HG03025 (cell line): ENCODE results near the gene DEFB123.
"Not testable (repeated sequence)": the region's sequence is repeated elsewhere in the genome, so short reads cannot be mapped to it uniquely, and the experiment has no call there.

ENCODE experiments used
- ATAC-seq: cut with Tn5 transposase; IDR thresholded peaks from one replicate; pipeline ENCODE4 v1.9.1; 2021; ENCODE audit warnings: mild to moderate bottlenecking, moderate library complexity; ENCODE audit not compliant: unreplicated experiment, low FRiP score

DEFB123 gene

GRCh38 chr20:31440012-31440659 lies at the start of gene DEFB123:
Gene DEFB123 (plus strand): TSS chr20:31440632. CDS start chr20:31440699, 67 bp downstream.
- no peak for ATAC-seq

GRCh38 chr20:31392836-31393235 lies 47.6 kb upstream of the DEFB123 start:
- ATAC-seq: no peak

- no peak for ATAC-seq
These were observed 45.5 kb upstream of the DEFB123 start for GRCh38 chr20:31394900-31395299.

- ATAC-seq: no peak
These were observed 36.5 kb upstream of the DEFB123 start for GRCh38 chr20:31403886-31404285.

GRCh38 chr20:31406115-31406514 lies 34.3 kb upstream of the DEFB123 start, which contains the start of gene DEFB121:
Gene DEFB121 (minus strand): TSS chr20:31406215. CDS start chr20:31406152, 63 bp downstream.
- ATAC-seq: no peak

GRCh38 chr20:31410011-31410410 lies 30.4 kb upstream of the DEFB123 start:
- ATAC-seq: no peak

- no peak for ATAC-seq
These were observed 26.1 kb upstream of the DEFB123 start for GRCh38 chr20:31414381-31414780.

- no peak for ATAC-seq
These were observed 24.8 kb upstream of the DEFB123 start for GRCh38 chr20:31415653-31416052.

GRCh38 chr20:31418307-31418706 lies 22.1 kb upstream of the DEFB123 start:
- no peak for ATAC-seq

- no peak for ATAC-seq
These were observed 14.6 kb upstream of the DEFB123 start for GRCh38 chr20:31425797-31426196.

- ATAC-seq: not testable (repeated sequence)
These were observed 13.4 kb upstream of the DEFB123 start for GRCh38 chr20:31426891-31427551.

- not testable (repeated sequence) for ATAC-seq
These were observed 12.9 kb upstream of the DEFB123 start for GRCh38 chr20:31427576-31427975.

GRCh38 chr20:31430568-31431115 lies 9.8 kb upstream of the DEFB123 start:
- ATAC-seq: no peak

- ATAC-seq: no peak
These were observed 5.8 kb downstream of the DEFB123 start for GRCh38 chr20:31446084-31446819.

- ATAC-seq: no peak
These were observed 9.3 kb downstream of the DEFB123 start for GRCh38 chr20:31449511-31450414.

GRCh38 chr20:31452575-31452974 lies 12.1 kb downstream of the DEFB123 start:
- ATAC-seq: no peak

GRCh38 chr20:31454361-31454760 lies 13.9 kb downstream of the DEFB123 start:
- no peak for ATAC-seq

- ATAC-seq: not testable (repeated sequence)
These were observed 30.5 kb downstream of the DEFB123 start for GRCh38 chr20:31470946-31471345.

GRCh38 chr20:31472395-31473330 lies 32.2 kb downstream of the DEFB123 start:
- no peak for ATAC-seq
